ENCODE results near the gene RPTOR.

Gene RPTOR

DNA sequence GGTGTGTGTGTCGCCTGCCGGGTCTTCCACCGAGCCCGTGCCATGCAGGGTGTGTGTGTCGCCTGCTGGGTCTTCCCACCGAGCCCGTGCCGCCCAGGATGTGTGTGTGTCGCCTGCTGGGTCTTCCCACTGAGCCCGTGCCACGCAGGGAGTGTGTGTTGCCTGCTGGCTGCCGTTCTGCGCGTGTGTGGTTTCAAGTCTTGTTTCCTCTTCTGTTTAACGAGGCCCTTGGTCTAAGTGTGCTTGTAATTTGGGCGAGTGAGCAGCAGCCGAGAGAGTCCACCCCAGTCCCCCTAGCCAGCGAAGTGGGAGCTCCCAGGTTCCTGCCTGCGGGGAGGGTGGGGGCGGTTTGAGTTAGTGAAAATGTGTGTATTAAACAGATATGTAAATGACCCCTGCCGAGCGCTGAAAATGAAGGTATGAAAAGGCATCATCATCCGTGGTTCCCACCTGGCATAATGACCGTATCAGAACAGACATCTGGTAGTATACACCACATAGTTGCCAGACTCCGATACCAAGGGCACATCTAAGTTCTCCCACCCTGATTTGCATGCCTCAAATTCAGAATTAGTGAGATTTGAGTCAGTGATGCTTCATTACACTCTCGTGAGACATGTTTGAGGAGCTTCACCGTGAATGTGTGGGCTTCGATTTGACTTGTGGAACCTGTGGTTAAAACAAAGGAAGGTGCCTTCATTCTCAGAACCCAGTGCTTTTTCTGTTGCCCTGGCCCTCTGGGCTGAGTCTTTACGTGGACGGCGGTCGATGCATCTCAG, 332.5 kb downstream of the RPTOR start:
- no peak for DNase-seq (ENCODE audit: low read depth, low spot score)

DNA sequence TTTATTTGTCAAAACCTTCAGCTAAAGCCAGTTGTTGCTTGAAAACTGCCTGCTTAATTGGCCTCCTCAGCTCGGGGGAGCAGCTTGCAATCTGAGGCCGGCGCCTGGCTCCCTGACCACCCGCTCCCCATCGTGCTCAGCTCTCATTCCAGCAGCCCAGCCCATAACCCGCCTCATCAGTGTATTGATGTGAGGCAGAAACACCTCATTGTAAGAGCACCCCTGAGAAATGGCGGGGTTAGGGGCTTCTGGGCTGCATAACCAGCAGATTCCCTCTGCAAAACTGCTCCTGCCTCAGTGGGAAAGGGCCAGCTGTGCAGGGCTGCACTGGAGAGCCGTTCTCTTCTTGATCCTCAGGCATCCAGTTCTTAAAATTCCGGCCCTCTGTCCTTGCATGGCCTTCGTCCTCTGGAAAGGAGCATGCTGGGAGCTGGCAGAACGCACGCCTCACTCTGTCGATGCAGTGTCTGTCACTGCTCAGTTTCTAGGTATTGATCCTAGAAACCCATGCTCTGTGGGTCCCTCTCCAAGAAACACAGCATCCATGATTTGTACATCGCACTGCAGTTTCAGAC, 333.2 kb downstream of the RPTOR start:
- no peak for DNase-seq (ENCODE audit: low read depth, low spot score)

DNA sequence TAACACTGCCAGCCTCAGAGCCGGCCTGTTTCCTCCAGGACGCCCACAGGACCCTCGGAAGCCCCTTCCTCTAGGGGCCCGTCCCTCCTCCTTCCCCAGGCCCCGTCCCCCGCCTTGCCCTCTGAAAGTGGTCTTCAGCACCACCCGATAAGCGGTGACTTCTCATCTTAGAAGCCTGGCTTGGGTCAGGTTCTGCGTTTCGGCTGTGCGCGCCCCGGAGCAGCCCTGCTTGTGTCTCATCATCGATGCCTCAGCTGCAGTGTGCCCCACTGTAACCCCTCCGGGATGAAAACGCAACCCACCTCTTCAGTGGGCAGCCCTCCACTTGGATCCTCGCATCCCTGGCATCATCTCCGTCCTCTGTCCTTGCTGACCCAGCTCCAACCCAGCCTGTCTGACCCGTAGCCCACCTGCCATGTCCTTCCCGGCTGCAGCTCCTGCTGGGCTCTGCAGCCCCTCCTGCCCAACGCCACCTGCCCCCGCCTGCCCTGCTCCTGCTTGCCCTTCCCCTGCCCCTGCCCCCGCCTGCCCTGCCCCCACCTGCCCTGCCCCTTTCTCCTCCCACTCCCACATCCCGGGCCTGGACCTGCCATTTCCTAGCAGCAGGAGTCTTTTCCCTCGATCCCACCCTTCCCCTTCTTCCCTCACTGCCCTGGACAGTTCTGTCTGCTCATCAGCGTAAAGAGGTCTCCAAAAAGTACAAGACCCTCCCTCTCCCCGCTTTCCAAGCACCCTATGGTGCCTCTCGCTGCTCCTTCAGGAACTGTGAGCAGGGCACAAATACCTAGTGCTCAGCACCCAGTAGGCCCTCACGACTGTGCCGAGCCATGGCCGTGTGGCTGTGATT, 334.5 kb downstream of the RPTOR start:
- DNase-seq (ENCODE audit: low read depth, low spot score): no peak

DNA sequence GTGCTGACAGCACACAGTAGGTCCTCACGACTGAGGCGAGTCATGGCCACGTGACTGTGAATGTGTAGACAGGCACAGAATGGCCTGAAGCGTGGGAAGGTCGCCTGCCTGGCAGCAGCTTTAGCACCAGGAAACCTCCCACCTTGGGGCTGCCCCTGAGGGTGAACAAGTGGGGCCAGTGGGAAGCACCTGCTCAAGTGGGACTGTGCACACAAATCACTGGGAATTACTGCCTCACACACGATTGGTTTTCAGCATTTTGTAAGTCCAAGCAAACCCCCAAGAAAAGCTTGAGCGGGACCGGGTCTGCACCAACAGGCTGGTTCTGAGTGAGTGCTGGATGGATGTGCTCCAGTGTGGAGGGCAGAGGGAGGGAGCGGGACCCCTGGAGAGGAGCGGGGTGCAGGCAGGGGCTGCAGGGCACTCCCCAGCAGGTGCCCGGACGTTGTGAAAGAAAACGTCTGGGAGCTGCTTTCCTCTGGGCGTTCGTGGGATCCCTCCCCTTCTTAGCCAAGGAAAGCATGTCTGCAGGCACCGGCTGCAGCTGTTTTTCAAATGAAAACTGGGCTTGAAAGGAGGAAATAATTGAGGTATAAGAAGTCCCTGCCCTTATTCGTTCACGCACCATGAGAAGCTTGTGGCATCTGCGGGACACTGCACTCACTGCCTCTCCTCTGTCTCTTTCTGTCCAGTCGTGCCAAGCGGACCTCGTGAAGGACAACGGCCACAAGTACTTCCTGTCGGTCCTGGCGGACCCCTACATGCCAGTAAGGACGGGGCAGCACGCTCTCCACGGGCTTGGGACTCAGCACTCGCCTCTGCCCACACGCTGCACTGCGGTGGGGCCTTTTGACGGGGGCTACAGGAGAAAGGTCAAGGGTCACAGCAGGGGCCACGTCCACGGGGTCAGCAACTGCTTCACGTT, 335.3 kb downstream of the RPTOR start:
- no peak for DNase-seq (ENCODE audit: low read depth, low spot score)

DNA sequence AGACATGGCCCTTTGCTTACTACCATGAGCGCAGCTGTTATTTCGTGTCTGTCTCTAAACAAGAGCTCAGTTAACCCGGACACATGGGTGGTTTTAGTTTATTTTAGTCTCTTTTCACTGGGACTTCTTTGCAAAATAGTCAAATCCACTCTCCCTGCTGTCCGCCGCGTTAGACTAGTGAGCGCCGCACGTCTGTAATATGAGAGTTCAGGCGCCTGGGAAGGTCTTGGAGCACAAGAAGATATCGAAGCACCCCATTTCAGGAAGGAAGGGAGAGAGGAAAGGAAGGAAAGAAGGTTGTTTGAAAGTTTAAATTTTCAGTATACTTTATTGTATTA, 336.0 kb downstream of the RPTOR start:
- DNase-seq (ENCODE audit: low read depth, low spot score): no peak

DNA sequence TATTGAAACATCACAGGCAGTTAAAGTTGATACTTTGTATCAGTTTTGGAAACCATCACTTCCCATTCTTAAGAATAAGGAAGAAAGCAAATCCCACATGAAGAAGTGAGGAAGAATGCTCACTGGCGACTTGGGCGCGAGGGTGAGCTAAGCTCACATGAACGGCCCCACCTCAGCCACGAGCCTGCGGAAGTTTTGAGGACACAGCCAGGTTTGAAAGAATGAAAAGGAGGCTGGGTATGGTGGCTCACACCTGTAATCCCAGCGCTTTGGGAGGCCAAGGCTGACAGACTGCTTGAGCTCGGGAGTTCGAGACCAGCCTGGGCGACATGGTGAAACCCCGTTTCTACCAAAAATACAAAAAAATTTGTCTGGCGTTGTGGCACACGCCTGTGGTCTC, 336.7 kb downstream of the RPTOR start:
- no peak for DNase-seq (ENCODE audit: low read depth, low spot score)

DNA sequence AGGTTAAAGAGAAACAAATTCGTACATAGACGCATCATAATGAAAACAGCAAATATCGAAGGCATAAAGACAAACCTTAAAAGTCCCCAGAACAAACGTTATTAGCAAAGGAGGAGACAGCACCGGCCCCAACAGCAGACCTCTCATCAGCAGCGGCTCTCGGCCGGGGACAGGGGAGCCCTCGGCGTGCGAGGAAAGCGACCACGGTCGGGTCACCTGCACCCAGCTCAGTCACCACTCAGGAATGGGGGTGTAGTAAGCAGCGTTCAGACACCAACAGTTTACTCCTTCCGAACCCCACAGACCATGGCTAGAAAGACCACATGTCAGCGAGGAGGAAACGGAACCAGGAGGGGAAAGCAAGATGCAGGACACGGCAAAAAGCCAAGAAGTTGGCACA, 337.7 kb downstream of the RPTOR start:
- DNase-seq (ENCODE audit: low read depth, low spot score): no peak

DNA sequence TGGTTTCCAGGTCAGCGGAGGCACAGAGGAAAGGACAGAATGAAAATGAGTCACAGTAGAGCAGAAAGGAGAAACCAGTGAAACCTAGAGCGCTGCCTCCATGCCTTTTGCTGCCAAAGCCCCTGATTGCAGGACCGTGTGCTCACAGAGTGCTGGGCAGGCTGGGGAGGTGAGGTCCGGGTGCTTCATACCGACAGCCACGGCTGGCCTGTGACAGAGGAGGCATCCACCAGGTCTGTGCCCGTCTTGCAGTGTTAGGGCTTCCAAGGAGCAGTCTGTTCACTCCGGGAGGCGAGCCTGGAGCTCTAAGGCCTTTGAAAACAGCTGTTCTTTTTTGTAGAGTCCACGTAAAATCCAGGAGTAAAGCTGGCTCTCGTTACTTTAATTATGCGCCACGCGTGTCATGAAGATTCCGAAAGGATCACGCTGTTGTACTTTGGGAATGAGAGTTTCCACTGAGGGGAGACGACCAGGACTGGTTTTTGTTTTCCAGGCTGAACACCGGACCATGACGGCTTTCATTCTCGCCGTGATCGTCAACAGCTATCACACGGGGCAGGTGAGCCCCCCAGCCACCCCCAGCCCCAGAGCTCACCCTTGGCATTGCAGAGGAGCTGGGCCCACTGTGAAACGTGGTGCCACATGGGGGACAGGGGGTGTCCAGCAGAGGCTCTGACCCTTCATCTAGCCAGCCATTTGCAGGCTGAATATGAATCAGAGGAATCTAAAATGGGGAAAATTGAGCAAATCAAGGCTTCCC, 338.5 kb downstream of the RPTOR start:
- DNase-seq (ENCODE audit: low read depth, low spot score): no peak

DNA sequence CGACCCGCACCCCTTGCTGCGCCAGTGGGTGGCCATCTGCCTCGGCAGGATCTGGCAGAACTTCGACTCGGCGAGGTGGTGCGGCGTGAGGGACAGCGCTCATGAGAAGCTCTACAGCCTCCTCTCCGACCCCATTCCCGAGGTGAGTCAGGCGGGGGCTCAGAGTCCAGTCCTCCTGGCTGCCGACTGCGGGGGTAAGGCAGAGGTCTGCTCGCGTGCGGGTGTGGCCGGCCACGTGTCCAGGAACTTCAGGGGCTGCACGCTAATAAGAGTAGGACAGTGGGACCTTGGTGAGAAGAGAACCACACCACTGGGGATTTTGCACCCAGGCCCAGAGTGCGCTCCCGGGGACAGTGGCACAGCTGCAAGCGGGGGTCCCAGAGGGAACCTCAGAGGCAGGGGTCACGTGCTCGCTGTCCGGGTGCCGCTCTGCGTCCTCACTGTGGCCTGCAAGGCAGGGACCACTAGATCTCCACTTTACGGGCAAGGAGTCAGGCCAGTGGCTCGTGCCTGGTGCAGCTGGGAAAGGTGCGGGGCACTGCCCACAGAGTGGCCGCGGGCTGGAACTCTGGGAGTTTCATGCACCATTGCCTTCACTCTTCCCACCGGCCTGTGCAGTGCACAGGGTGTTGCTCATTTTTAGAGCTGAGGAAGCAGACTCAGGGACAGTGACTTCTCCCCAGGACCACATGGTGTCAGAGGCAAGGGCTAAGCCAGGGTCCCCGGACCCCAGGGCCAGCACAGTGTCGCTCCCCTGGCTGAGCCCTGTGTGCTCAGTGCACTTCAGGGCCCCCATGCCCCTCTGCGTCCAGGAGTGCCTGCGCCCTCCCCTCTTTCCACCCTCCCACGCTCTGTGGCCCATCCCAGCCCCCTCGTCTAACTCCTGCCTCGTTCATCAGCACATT, 339.4 kb downstream of the RPTOR start:
- DNase-seq (ENCODE audit: low read depth, low spot score): no peak

DNA sequence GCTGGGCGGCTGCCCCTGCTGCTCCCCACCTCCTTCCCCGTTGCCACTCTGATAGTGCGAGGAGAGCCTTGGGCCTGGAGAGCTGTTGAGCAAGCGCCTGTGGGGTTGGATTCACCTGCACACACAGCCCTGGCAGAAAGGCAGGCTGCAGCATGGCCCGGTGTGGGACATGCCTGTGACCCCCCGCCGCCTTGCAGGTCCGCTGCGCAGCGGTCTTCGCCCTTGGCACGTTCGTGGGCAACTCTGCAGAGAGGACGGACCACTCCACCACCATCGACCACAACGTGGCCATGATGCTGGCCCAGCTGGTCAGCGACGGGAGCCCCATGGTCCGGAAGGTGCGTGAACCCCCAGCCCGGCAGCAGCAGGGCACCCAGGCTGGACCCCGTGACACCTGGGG, 340.2 kb downstream of the RPTOR start:
- DNase-seq (ENCODE audit: low read depth, low spot score): no peak

DNA sequence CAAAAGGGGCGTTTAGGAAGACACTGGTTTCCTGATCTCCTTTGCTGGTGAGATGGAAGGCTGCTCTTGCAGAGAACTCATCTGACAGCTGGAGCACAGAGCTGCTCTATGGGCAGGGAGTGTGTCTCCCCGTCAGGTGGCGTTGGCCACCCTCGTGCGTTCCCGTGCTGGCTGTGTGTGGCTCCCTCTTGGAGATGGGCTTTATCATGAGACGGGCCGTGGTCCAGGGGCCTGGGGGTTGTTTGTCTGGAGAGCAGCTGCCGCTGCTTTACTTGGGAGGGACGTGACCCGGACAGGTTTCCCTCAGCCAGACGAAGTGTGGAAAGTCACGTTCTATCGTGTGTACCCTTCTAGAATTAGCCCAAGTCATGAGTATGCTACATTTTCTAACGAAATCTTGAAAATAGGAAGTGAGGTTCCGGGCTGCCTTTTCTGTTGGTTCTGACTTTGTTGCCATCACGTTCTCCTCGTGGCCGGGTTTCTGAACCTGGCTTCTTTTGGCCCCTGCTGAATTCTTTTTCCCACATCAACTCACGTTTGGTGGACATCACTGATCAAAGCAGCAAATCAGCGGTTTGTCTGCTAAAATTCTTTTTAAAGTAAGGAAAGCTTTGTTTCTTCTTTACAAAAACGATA, 341.4 kb downstream of the RPTOR start:
- DNase-seq (ENCODE audit: low read depth, low spot score): no peak

DNA sequence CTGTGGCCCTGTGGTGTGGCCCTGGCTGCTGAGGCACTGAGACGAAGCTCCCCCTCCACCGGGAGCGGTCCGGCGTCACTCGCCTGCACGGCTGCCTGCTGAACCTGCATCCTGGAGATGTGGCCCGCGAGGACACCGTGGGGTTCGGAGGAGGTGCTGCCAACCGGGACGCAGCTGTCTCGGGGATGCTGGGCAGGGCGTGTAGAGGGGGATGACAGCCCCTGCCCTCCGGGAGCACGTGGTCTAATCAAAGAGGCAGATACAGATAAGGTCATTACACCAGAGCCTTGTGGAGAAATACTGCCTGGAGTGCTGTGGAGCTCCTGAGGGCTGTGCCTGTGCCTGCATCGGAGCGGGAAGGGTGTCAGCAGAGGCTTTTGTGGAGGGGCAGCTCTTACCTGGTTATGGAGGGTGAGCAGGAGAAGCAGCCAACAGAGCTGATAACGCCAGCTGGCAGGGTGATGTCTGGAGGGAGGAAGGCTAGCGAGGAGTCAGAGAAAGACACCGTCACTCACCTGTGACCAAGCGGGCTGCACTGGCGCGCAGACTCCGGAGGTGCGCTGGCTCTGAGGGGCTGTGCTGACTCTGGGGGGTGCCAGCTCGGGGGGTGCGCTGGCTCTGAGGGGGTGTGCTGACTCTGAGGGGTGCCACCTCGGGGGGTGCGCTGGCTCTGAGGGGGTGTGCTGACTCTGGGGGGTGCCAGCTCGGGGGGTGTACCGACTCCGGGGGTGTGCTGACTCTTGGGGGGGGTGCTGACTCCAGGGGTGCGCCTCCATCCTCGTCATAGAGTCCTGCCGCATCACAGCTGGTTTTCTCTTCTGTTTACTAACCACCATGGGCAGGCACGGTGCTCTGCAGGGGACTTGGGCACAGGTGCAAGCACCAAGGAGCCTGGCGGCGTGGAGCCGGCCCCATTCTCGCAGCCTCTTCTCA, 342.3 kb downstream of the RPTOR start:
- DNase-seq (ENCODE audit: low read depth, low spot score): no peak

DNA sequence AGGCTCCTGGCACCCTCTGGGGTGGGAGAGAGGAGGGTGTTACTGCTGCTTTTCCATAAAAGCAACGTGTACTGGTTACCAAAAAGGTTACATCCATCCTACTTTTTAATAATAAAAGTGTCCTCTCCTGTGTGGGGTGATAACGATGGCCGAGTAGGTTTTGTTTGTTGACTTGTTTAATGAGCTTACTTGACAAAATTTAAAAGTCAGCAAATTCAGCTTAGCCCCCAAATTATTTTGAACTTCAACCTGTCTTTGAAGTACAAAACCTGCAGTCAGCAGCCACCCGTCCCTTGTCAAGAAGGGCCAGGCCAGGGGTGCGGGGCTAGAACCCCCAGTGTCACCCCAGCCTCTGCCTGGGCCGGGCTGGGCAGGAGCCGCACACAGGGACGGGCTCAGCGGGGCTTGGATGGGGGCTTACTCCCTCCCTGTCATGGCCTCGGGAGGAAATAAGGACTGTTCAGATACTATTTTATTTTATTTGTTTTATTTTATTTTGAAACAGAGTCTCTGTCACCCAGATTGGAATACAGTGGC, 343.1 kb downstream of the RPTOR start:
- DNase-seq (ENCODE audit: low read depth, low spot score): no peak

DNA sequence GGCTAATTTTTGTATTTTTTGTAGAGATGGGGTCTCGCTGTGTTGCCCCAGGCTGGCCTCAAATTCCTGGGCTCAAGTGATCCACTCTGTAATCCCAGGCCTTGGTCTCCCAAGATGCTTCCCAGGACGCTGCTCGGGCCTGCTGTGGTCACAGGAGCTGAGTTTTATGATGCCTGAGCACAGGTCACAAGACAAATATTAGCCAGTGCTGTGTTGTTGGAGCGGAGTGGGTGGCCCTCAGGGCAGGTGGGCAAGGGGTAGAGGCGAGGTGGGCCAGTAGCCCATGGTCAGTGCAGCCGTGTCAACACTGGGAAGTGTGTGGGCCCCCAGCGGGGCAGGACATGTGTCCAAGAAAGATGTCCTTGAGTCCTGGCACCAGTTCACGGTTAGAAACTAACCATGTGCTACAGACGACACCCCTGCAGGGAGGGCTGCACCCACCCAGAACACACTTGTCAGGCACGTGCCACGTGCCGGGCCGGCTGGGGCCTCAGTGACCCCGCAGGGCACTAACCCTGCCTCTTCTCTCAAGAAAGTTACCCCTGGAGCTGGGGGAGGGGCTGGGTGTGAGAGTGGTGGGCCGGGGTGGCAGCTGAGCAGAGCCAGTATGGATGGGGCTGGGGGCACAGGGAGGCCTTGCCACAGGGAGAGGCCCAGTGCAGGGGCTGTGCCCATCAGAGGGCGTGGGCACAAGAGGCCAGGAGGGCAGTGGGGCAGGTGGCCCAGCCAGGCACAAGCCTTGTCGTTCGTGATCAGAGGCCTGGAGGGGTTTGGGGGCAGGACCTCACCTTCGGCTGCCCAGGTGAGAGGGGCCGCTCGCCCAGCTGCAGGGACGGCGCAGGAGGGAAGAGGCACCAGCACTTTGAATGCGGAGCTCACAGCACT, 343.9 kb downstream of the RPTOR start:
- DNase-seq (ENCODE audit: low read depth, low spot score): no peak

DNA sequence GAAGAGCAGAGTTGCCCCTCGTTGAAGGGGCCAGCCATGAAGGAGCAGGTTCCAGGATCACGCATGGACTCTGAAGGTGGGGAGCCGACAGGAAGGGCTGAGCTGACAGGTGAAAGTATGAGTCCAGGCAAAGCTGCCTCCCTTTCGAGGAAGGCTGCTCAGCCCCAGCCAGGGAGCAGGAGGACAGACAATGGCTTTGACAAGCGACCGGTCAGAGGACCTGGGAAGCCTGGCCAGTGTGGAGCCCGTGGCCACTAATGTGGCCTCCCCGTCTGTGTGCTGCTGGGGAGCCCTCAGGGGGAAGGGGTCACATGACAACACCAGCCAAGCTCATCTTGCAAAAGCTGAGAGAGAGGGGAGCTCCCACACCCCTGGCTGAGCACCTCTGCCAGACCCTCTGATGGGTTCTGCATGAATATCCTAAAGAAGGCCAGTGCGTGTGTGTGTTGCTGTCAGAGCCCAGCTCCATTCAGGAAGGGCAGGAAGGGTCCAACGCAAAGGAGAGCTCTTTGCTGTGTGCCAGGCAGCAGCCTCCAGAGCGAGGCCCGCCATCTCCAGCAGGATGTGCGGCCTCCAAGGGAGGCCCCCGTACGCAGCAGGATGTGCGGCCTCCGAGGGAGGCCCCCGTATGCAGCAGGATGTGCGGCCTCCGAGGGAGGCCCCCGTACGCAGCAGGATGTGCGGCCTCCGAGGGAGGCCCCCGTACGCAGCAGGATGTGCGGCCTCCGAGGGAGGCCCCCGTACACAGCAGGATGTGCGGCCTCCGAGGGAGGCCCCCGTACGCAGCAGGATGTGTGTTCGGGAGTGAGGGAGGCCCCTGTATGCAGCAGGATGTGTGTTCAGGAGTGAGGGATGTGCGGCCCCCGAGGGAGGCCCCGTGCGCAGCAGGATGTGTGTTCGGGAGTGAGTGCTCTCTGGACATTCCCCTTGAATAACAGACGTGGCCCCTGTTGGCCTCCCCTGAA, 344.9 kb downstream of the RPTOR start:
- DNase-seq (ENCODE audit: low read depth, low spot score): no peak
